IMR-90 (cell line): ENCODE results near the gene TIGIT. TPM values are rescaled to one million over a fixed set of nuclear protein-coding genes. Genes with fewer than 3 reads are reported as not detected.

Experiments used
- ATAC-seq: fragments of 200-7000 bp; cut with Tn5 transposase; 2 replicates; pipeline ENCODE4 v1.9.1; 2020; ENCODE audit warnings: low read depth, mild to moderate bottlenecking, moderate library complexity
- BruUV-seq: library from RNA; stranded (reverse); fragments of 400-500 nt; replicated peaks from 2 replicates; lab custom pipeline; 2021; lab: Mats Ljungman, UMichigan
- CTCF ChIA-PET: fragments of 300-600 bp; formaldehyde crosslinking; extraction: SDS; loops from one replicate; lab custom pipeline; 2021; ENCODE audit warnings: antibody characterized with exemption; lab: Yijun Ruan, JAX
- POLR2A ChIA-PET: fragments of 300-600 bp; sonication (Branson Sonifier 250); formaldehyde crosslinking; loops from one replicate; lab custom pipeline; 2022; ENCODE audit warnings: antibody characterized with exemption; ENCODE audit not compliant: unreplicated experiment; lab: Charles Lee
- DNase-seq: peaks from one replicate; pipeline ENCODE4 v3.0.0; 2013
- H2AFZ ChIP-seq: replicated peaks from 2 replicates; pipeline ENCODE3; 2013; ENCODE audit warnings: low read length, mild to moderate bottlenecking; ENCODE audit not compliant: poor library complexity
- H2AK5ac ChIP-seq: 2 replicates; pipeline ENCODE4 v1.6.1; 2013; ENCODE audit warnings: low read depth, low read length, inconsistent platforms
- H2AK9ac ChIP-seq: replicated peaks from 2 replicates; pipeline ENCODE3; 2013; ENCODE audit warnings: mild to moderate bottlenecking, low read depth, low read length, moderate library complexity; ENCODE audit not compliant: poor library complexity
- H2BK120ac ChIP-seq: 2 replicates; pipeline ENCODE4 v1.6.1; 2013; ENCODE audit warnings: low read depth, low read length, inconsistent platforms
- H2BK15ac ChIP-seq: 3 replicates; pipeline ENCODE4 v1.6.1; 2013; ENCODE audit warnings: low read depth, low read length, inconsistent platforms
- H2BK20ac ChIP-seq: 2 replicates; pipeline ENCODE4 v1.6.1; 2013; ENCODE audit warnings: low read depth, mild to moderate bottlenecking, inconsistent platforms, low read length, moderate library complexity
- H2BK5ac ChIP-seq: 2 replicates; pipeline ENCODE4 v1.6.1; 2013; ENCODE audit warnings: mild to moderate bottlenecking, low read depth, low read length, inconsistent platforms; ENCODE audit not compliant: poor library complexity, severe bottlenecking
- H3K14ac ChIP-seq: replicated peaks from 2 replicates; pipeline ENCODE4 v1.6.1; 2013; ENCODE audit warnings: low read depth, low read length, inconsistent platforms
- H3K18ac ChIP-seq: 2 replicates; pipeline ENCODE4 v1.6.1; 2013; ENCODE audit warnings: low read depth, low read length, control low read depth
- H3K23ac ChIP-seq: 2 replicates; pipeline ENCODE4 v1.6.1; 2013; ENCODE audit warnings: low read depth, low read length, inconsistent platforms
- H3K27ac ChIP-seq: 2 replicates; pipeline ENCODE4 v1.5.1; 2013; ENCODE audit warnings: mild to moderate bottlenecking, control low read depth, low read length; ENCODE audit not compliant: insufficient read depth
- H3K27me3 ChIP-seq: 2 replicates; pipeline ENCODE4 v1.6.1; 2013; ENCODE audit warnings: low read length; ENCODE audit not compliant: control insufficient read depth, insufficient read depth
- H3K36me3 ChIP-seq: 2 replicates; pipeline ENCODE4 v1.6.1; 2013; ENCODE audit warnings: low read length, mixed read lengths; ENCODE audit not compliant: control insufficient read depth, insufficient read depth
- H3K4ac ChIP-seq: 2 replicates; pipeline ENCODE4 v1.6.1; 2013; ENCODE audit warnings: low read depth, low read length, inconsistent platforms
- H3K4me1 ChIP-seq: 2 replicates; pipeline ENCODE4 v1.6.1; 2013; ENCODE audit warnings: low read length, mixed read lengths; ENCODE audit not compliant: control insufficient read depth, insufficient read depth
- H3K4me2 ChIP-seq: 2 replicates; pipeline ENCODE4 v1.6.1; 2013; ENCODE audit warnings: low read depth, mild to moderate bottlenecking, control low read depth, low read length, moderate library complexity
- H3K4me3 ChIP-seq: 2 replicates; pipeline ENCODE4 v1.5.1; 2013; ENCODE audit warnings: low read depth, mild to moderate bottlenecking, control low read depth, low read length, moderate library complexity; ENCODE audit not compliant: insufficient read depth
- H3K56ac ChIP-seq: 2 replicates; pipeline ENCODE4 v1.6.1; 2013; ENCODE audit warnings: low read length, inconsistent platforms; ENCODE audit not compliant: insufficient read depth; ENCODE audit errors: extremely low read depth
- H3K79me1 ChIP-seq, 2 experiments: 2 replicates each; pipeline ENCODE4 v1.6.1; 2013; ENCODE audit warnings: low read length in 2 of 2, inconsistent platforms in 1 of 2, low read depth in 1 of 2
- H3K9ac ChIP-seq: 2 replicates; pipeline ENCODE4 v1.6.1; 2013; ENCODE audit warnings: low read depth, low read length, control low read depth
- H3K9me1 ChIP-seq: 2 replicates; pipeline ENCODE4 v1.6.1; 2013; ENCODE audit warnings: low read length, inconsistent platforms; ENCODE audit not compliant: insufficient read depth
- H3K9me3 ChIP-seq: 2 replicates; pipeline ENCODE4 v1.6.1; 2013; ENCODE audit warnings: low read length; ENCODE audit not compliant: control insufficient read depth, insufficient read depth
- H4K20me1 ChIP-seq: 2 replicates; pipeline ENCODE4 v1.6.1; 2013; ENCODE audit warnings: low read length, inconsistent platforms; ENCODE audit not compliant: insufficient read depth
- H4K5ac ChIP-seq: 2 replicates; pipeline ENCODE4 v1.6.1; 2013; ENCODE audit warnings: mild to moderate bottlenecking, low read depth, low read length, control low read depth
- H4K8ac ChIP-seq, 2 experiments: 2 replicates each; pipeline ENCODE4 v1.6.1; 2013; ENCODE audit warnings: low read depth in 2 of 2, low read length in 2 of 2, control low read depth in 1 of 2, inconsistent platforms in 1 of 2
- H4K91ac ChIP-seq: 2 replicates; pipeline ENCODE4 v1.6.1; 2013; ENCODE audit warnings: low read depth, low read length, inconsistent platforms; ENCODE audit not compliant: insufficient read depth
- BHLHE40 ChIP-seq: fragments of 150-350 bp; IDR thresholded peaks from 2 replicates; pipeline ENCODE4 v1.6.1; 2016; ENCODE audit warnings: mild to moderate bottlenecking, low read depth, low read length
- CEBPB ChIP-seq: IDR thresholded peaks from 2 replicates; pipeline ENCODE4 v1.6.1; 2012; ENCODE audit warnings: low read depth, low read length, improper control_type of control experiment
- FOS ChIP-seq: fragments of 150-350 bp; IDR thresholded peaks from 2 replicates; pipeline ENCODE4 v1.6.1; 2016; ENCODE audit warnings: low read depth, low read length
- MAFK ChIP-seq: IDR thresholded peaks from 2 replicates; pipeline ENCODE4 v1.6.1; 2012; ENCODE audit warnings: low read depth, low read length, improper control_type of control experiment
- MAZ ChIP-seq: IDR thresholded peaks from 2 replicates; pipeline ENCODE4 v1.6.1; 2012; ENCODE audit warnings: low read depth, mild to moderate bottlenecking, low read length, improper control_type of control experiment, moderate library complexity, borderline replicate concordance
- MXI1 ChIP-seq: IDR thresholded peaks from 2 replicates; pipeline ENCODE4 v1.6.1; 2012; ENCODE audit warnings: low read depth, mild to moderate bottlenecking, low read length, moderate library complexity, borderline replicate concordance
- NFE2L2 ChIP-seq: fragments of 150-350 bp; IDR thresholded peaks from 2 replicates; pipeline ENCODE4 v1.6.1; 2016; ENCODE audit warnings: low read depth, mild to moderate bottlenecking, low read length
- POLR2A ChIP-seq: IDR thresholded peaks from 2 replicates; pipeline ENCODE4 v1.6.1; 2012; ENCODE audit warnings: mild to moderate bottlenecking, low read depth, low read length
- RAD21 ChIP-seq: IDR thresholded peaks from 2 replicates; pipeline ENCODE4 v1.6.1; 2012; ENCODE audit warnings: low read length, improper control_type of control experiment
- RCOR1 ChIP-seq: IDR thresholded peaks from 2 replicates; pipeline ENCODE4 v1.6.1; 2012; ENCODE audit warnings: mild to moderate bottlenecking, low read length, improper control_type of control experiment; ENCODE audit not compliant: insufficient replicate concordance
- RFX5 ChIP-seq: IDR thresholded peaks from 2 replicates; pipeline ENCODE4 v1.8.0; 2012; ENCODE audit warnings: low read depth, mild to moderate bottlenecking, low read length, moderate library complexity
- SMC3 ChIP-seq: fragments of 150-350 bp; IDR thresholded peaks from 2 replicates; pipeline ENCODE4 v1.6.1; 2016; ENCODE audit warnings: low read depth, mild to moderate bottlenecking, antibody characterized with exemption, low read length, moderate library complexity
- WGBS, 2 experiments: methylation state at CpG; one replicate each; pipeline versions ENCODE4 v1.1.5 to v1.1.7; 2013; ENCODE audit warnings: missing lambda C conversion rate in 2 of 2; ENCODE audit not compliant: insufficient read length in 1 of 2; ENCODE audit errors: extremely low coverage in 2 of 2; 5-methylcytosine and 5-hydroxymethylcytosine counted together
- dilution Hi-C: fragments of 300-500 bp; cut with HindIII; formaldehyde crosslinking; loops from one replicate; pipeline ENCODE4 v1.14.3; 2018; ENCODE audit warnings: low sequenced_read_pairs; ENCODE audit not compliant: unreplicated experiment
- in situ Hi-C: fragments of 300-500 bp; cut with MboI; formaldehyde crosslinking; loops from 3 replicates; pipeline ENCODE4 v1.14.3; 2019; ENCODE audit warnings: low sequenced_read_pairs, inconsistent platforms, mixed read lengths
- intact Hi-C: fragments of 100-400 bp; cut with micrococcal nuclease; formaldehyde crosslinking; loops from 2 replicates; pipeline ENCODE4 v1.10.0; 2022
- polyA plus RNA-seq, 3 experiments: library from polyadenylated mRNA; depleted of rRNA; stranded (reverse); fragments of >200 nt; gene quantifications; 2 replicates each; pipeline ENCODE4 v1.2.3, GENCODE V29; 2012; ENCODE audit warnings: low replicate concordance in 1 of 3
- total RNA-seq: library from RNA; depleted of rRNA; stranded (reverse); fragments of >200 nt; gene quantifications from 2 replicates; pipeline ENCODE4 v1.2.3, GENCODE V29; 2012
- TF ChIP-seq, protein P1 (sequence below): conservative IDR thresholded peaks from 2 replicates; pipeline ENCODE4 v1.5.1; 2012; ENCODE audit warnings: mild to moderate bottlenecking, low read depth, low read length, improper control_type of control experiment
- TF ChIP-seq, protein P2 (sequence below): fragments of 150-350 bp; IDR thresholded peaks from 2 replicates; pipeline ENCODE4 v1.6.1; 2017; ENCODE audit warnings: mild to moderate bottlenecking, antibody characterized with exemption, low read length, low read depth
- TF ChIP-seq, protein P3 (sequence below): fragments of 150-350 bp; IDR thresholded peaks from 2 replicates; pipeline ENCODE4 v1.6.1; 2016; ENCODE audit warnings: low read depth, mild to moderate bottlenecking, low read length, moderate library complexity, borderline replicate concordance

The TIGIT gene
- total and polyA plus RNA-seq, 2 of the 4 experiments (the other 2 are of a cell fraction), result not detected

DNA sequence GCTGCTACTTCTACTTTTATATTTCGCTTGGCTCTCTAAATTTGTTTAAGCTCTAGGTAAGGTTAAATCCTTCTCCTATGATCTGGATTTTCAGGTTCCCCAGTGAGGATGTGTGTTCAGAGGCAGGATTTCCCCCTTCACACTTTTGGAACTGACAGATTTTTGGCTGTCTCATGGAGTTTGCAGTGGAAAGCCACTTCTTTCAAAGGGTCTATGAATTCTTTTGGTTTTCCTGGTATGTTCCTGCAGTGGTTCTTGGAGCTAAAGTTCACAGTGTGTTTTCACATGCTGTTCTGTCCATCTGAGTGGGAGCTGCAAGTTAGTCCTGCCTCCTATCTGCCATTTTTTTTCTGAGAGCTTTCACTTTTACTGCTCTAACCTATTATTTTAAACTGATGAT lies 21.6 kb upstream of the TIGIT start:
- Histone ChIP-seq H3K9ac (no peak overlapping the region), H2BK20ac (no peak overlapping the region), H3K27ac (no peak overlapping the region), H4K5ac (no peak overlapping the region), H4K20me1 (no peaks in the 10 kb centered on the region), H4K8ac (no peak overlapping the region), H4K91ac (no peak overlapping the region), H2AK5ac (no peak overlapping the region), H3K4ac (no peak overlapping the region), H3K18ac (no peak overlapping the region), H2BK15ac (no peak overlapping the region), H3K79me1 (no peaks in the 10 kb centered on the region), H3K14ac (no peak overlapping the region), H3K36me3 (no peaks in the 10 kb centered on the region), H2BK120ac (no peak overlapping the region), H3K4me3 (no peak overlapping the region), H2AK9ac (no peak overlapping the region), H3K9me3 (no peaks in the 10 kb centered on the region), H2BK5ac (no peak overlapping the region), H3K4me2 (no peak overlapping the region), H3K56ac (no peak overlapping the region), H3K27me3 (no peaks in the 10 kb centered on the region), H2AFZ (no peak overlapping the region), H3K23ac (no peak overlapping the region), H3K4me1 (peaks cover 3% of the 10 kb centered on the region; the same call in 1 of the 2 replicates), H3K9me1 (peaks cover 3% of the 10 kb centered on the region; the same call in 1 of the 2 replicates)
- no peak for TF ChIP-seq MXI1
- TF ChIP-seq, protein P1, sequence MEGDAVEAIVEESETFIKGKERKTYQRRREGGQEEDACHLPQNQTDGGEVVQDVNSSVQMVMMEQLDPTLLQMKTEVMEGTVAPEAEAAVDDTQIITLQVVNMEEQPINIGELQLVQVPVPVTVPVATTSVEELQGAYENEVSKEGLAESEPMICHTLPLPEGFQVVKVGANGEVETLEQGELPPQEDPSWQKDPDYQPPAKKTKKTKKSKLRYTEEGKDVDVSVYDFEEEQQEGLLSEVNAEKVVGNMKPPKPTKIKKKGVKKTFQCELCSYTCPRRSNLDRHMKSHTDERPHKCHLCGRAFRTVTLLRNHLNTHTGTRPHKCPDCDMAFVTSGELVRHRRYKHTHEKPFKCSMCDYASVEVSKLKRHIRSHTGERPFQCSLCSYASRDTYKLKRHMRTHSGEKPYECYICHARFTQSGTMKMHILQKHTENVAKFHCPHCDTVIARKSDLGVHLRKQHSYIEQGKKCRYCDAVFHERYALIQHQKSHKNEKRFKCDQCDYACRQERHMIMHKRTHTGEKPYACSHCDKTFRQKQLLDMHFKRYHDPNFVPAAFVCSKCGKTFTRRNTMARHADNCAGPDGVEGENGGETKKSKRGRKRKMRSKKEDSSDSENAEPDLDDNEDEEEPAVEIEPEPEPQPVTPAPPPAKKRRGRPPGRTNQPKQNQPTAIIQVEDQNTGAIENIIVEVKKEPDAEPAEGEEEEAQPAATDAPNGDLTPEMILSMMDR, result no peak
- no peak for TF ChIP-seq FOS
- TF ChIP-seq SMC3, result no peak
- TF ChIP-seq NFE2L2, result no peak
- TF ChIP-seq POLR2A, result no peak
- TF ChIP-seq RFX5, result no peak
- no peak for TF ChIP-seq RCOR1
- TF ChIP-seq MAFK, result no peak
- TF ChIP-seq BHLHE40, result no peak
- TF ChIP-seq, protein P2, sequence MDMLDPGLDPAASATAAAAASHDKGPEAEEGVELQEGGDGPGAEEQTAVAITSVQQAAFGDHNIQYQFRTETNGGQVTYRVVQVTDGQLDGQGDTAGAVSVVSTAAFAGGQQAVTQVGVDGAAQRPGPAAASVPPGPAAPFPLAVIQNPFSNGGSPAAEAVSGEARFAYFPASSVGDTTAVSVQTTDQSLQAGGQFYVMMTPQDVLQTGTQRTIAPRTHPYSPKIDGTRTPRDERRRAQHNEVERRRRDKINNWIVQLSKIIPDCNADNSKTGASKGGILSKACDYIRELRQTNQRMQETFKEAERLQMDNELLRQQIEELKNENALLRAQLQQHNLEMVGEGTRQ, result no peak
- TF ChIP-seq CEBPB, result no peak
- TF ChIP-seq, protein P3, sequence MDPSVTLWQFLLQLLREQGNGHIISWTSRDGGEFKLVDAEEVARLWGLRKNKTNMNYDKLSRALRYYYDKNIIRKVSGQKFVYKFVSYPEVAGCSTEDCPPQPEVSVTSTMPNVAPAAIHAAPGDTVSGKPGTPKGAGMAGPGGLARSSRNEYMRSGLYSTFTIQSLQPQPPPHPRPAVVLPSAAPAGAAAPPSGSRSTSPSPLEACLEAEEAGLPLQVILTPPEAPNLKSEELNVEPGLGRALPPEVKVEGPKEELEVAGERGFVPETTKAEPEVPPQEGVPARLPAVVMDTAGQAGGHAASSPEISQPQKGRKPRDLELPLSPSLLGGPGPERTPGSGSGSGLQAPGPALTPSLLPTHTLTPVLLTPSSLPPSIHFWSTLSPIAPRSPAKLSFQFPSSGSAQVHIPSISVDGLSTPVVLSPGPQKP, result no peak
- TF ChIP-seq RAD21, result no peak
- TF ChIP-seq MAZ, result no peak
- no peak for ATAC-seq
- CTCF ChIA-PET, result no interaction called here
- dilution Hi-C loops (no loop called here), in situ Hi-C loops (no loop called here), intact Hi-C loops (no loop called here)
- WGBS, 2 experiments, result no CpG with 5 or more reads among the region's 1 CpG
- no TSS peak for BruUV-seq
- POLR2A ChIA-PET, result no interaction called here
- no peak for DNase-seq
